ENCODE results near the gene SEMA4D. TPM values are rescaled to one million over a fixed set of nuclear protein-coding genes. Genes with fewer than 3 reads are reported as not detected.

SEMA4D gene
- polyA plus RNA-seq, 1 donor from 2014 or later: 34.0 TPM

DNA sequence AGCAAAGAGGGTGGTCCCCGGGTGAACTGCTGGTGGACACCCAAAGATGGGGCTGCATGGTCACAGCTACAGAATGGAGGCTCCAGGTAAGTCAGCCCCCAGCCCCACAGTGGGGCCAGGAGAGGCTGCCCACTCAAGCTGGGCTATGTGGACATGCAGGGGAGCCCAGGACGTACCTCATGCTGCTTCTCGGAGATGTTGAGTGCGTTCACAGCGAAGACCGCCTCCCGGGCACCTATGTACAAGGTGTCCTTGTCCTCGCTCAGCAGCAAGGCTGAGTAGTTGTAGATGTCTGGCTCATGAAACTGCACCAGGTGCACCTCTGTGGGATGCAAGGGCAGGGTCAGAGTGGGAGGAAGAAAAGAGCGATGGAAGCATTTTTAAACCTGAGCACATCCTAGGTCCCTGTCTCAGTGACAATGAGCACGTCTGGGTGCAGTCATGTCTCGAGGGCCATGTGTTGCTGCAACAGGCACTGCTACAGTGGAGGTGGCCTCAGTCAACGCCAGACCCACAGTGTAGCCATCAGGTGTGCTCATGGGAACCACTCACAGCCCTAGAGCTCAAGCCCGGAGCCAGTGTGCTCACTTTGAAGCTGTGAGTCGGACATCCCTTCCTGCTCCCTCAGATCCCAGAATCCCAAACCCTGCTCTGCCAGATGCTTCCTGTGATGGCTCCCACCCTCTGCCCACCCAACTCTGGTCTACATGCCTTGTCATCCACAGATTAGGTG lies 95.1 kb downstream of the SEMA4D start:
- Histone ChIP-seq H3K9me2 (ENCODE audit: insufficient read depth, low read length) (no peaks in the 10 kb centered on the region), H3K79me2 (replicated peaks; ENCODE audit: insufficient read depth, low read length) (peaks cover 12% of the 10 kb centered on the region), H3K9ac (ENCODE audit: low read length) (no peak overlapping the region), H3K27me3 (ENCODE audit: insufficient read depth, low read depth, low read length) (no peaks in the 10 kb centered on the region), H3K4me2 (ENCODE audit: low read length) (no peak overlapping the region), H3K4me3 (ENCODE audit: low read length) (no peak overlapping the region), H3F3A (ENCODE audit: insufficient read depth, low read length, poor library complexity, severe bottlenecking) (no peaks in the 10 kb centered on the region), H3K27ac (ENCODE audit: low read length) (no peak overlapping the region), H3K9me3 (ENCODE audit: low read length) (no peaks in the 10 kb centered on the region), H4K20me1 (ENCODE audit: insufficient read depth) (no peaks in the 10 kb centered on the region), H3K36me3 (ENCODE audit: insufficient read depth, low read length) (no peaks in the 10 kb centered on the region), H2AFZ (ENCODE audit: low read depth, low read length) (no peak overlapping the region)
- TF ChIP-seq TAF1 (IDR thresholded peaks at IDR 0.05; ENCODE audit: low read depth) (no peak), EZH2 (IDR thresholded peaks at IDR 0.05; ENCODE audit: borderline replicate concordance, insufficient read depth, low read length, poor library complexity, severe bottlenecking) (no peak)
- TF ChIP-seq, protein P1, sequence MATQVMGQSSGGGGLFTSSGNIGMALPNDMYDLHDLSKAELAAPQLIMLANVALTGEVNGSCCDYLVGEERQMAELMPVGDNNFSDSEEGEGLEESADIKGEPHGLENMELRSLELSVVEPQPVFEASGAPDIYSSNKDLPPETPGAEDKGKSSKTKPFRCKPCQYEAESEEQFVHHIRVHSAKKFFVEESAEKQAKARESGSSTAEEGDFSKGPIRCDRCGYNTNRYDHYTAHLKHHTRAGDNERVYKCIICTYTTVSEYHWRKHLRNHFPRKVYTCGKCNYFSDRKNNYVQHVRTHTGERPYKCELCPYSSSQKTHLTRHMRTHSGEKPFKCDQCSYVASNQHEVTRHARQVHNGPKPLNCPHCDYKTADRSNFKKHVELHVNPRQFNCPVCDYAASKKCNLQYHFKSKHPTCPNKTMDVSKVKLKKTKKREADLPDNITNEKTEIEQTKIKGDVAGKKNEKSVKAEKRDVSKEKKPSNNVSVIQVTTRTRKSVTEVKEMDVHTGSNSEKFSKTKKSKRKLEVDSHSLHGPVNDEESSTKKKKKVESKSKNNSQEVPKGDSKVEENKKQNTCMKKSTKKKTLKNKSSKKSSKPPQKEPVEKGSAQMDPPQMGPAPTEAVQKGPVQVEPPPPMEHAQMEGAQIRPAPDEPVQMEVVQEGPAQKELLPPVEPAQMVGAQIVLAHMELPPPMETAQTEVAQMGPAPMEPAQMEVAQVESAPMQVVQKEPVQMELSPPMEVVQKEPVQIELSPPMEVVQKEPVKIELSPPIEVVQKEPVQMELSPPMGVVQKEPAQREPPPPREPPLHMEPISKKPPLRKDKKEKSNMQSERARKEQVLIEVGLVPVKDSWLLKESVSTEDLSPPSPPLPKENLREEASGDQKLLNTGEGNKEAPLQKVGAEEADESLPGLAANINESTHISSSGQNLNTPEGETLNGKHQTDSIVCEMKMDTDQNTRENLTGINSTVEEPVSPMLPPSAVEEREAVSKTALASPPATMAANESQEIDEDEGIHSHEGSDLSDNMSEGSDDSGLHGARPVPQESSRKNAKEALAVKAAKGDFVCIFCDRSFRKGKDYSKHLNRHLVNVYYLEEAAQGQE (IDR thresholded peaks at IDR 0.05; ENCODE audit: borderline replicate concordance): no peak

DNA sequence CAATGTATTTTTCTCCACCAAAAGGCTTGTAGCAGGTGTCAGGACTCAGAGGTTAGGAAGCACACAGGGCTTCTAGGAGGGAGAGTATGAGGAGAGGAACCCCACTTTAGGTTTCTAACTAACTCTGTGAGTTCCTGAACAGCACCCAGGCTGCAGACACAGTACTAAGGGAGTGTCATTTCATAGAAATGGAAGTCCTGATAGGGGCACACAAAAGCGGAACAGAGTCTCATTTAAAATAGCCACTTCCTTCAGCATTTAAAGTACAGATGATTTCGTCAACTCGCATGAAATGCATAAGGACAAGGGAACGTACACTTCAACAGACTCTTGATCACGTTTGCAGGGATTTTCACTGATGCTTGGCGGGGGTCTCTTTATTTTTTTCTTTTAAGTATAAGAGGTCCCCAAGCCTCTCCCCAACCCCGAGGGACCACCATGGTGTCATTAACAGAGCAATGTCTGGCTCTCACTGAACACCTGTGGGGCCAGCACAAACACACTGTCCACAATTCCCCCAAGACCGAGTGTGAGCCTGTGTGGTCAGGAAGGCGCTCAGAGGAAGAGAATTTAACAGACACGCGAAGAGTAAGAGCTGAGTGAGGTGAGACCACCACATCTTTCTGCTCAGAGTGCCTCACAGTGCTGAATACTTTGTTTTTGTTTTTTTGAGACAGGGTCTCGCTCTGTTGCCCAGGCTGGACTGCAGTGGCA lies 97.4 kb downstream of the SEMA4D start:
- H3K9ac ChIP-seq (ENCODE audit: low read length): no peak overlapping the region
- TF ChIP-seq POLR2AphosphoS5 (IDR thresholded peaks at IDR 0.05) (no peak), MXI1 (conservative IDR thresholded peaks at IDR 0.05; ENCODE audit: poor library complexity, severe bottlenecking) (no peak), EP300 (conservative IDR thresholded peaks at IDR 0.05; ENCODE audit: poor library complexity, severe bottlenecking) (no peak)
- TF ChIP-seq, protein P2, sequence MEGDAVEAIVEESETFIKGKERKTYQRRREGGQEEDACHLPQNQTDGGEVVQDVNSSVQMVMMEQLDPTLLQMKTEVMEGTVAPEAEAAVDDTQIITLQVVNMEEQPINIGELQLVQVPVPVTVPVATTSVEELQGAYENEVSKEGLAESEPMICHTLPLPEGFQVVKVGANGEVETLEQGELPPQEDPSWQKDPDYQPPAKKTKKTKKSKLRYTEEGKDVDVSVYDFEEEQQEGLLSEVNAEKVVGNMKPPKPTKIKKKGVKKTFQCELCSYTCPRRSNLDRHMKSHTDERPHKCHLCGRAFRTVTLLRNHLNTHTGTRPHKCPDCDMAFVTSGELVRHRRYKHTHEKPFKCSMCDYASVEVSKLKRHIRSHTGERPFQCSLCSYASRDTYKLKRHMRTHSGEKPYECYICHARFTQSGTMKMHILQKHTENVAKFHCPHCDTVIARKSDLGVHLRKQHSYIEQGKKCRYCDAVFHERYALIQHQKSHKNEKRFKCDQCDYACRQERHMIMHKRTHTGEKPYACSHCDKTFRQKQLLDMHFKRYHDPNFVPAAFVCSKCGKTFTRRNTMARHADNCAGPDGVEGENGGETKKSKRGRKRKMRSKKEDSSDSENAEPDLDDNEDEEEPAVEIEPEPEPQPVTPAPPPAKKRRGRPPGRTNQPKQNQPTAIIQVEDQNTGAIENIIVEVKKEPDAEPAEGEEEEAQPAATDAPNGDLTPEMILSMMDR (IDR thresholded peaks at IDR 0.05; ENCODE audit: poor library complexity, severe bottlenecking): no peak
- no peaks in the 10 kb centered on the region for H3F3A ChIP-seq (ENCODE audit: insufficient read depth, low read length, poor library complexity, severe bottlenecking)
- H3K27ac ChIP-seq (ENCODE audit: low read length): no peak overlapping the region
- no peak overlapping the region for H3K4me3 ChIP-seq (ENCODE audit: low read length)
- H3K4me2 ChIP-seq (ENCODE audit: low read length): no peak overlapping the region
- H4K20me1 ChIP-seq (ENCODE audit: insufficient read depth): no peaks in the 10 kb centered on the region
- H3K9me2 ChIP-seq (ENCODE audit: insufficient read depth, low read length): no peaks in the 10 kb centered on the region
- H3K79me2 ChIP-seq (replicated peaks; ENCODE audit: insufficient read depth, low read length): no peaks in the 10 kb centered on the region
- no peaks in the 10 kb centered on the region for H3K36me3 ChIP-seq (ENCODE audit: insufficient read depth, low read length)
- no peak overlapping the region for H2AFZ ChIP-seq (ENCODE audit: low read depth, low read length)
- H3K9me3 ChIP-seq (ENCODE audit: low read length): no peaks in the 10 kb centered on the region
- no peaks in the 10 kb centered on the region for H3K27me3 ChIP-seq (ENCODE audit: insufficient read depth, low read depth, low read length)
